Measurements from ENCODE around the gene SLC38A2.

- TF ChIP-seq, protein P1, sequence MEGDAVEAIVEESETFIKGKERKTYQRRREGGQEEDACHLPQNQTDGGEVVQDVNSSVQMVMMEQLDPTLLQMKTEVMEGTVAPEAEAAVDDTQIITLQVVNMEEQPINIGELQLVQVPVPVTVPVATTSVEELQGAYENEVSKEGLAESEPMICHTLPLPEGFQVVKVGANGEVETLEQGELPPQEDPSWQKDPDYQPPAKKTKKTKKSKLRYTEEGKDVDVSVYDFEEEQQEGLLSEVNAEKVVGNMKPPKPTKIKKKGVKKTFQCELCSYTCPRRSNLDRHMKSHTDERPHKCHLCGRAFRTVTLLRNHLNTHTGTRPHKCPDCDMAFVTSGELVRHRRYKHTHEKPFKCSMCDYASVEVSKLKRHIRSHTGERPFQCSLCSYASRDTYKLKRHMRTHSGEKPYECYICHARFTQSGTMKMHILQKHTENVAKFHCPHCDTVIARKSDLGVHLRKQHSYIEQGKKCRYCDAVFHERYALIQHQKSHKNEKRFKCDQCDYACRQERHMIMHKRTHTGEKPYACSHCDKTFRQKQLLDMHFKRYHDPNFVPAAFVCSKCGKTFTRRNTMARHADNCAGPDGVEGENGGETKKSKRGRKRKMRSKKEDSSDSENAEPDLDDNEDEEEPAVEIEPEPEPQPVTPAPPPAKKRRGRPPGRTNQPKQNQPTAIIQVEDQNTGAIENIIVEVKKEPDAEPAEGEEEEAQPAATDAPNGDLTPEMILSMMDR (IDR thresholded peaks at IDR 0.05) = no peak
- TF ChIP-seq POLR2AphosphoS5 (IDR thresholded peaks at IDR 0.05) = no peak
Measured at GRCh38 chr12:46406352-46407027, 33.9 kb upstream of the SLC38A2 start.

Measured in prostate gland (tissue), 2 donors.